GM12892 (cell line): ENCODE results near the gene OR6A2.

Experiments used
- DNase-seq: peaks from one replicate; pipeline ENCODE4 v3.0.0; 2011; ENCODE audit not compliant: insufficient read length
- FAIRE-seq: peaks from 2 replicates; lab custom pipeline; 2011; peaks lifted over from hg19 to GRCh38; lab: Jason Lieb, UNC
- POLR2A ChIP-seq: IDR thresholded peaks from 2 replicates; pipeline ENCODE4 v1.6.1; 2011; ENCODE audit warnings: low read depth, low read length, control low read depth
- POLR2AphosphoS5 ChIP-seq: IDR thresholded peaks from 2 replicates; pipeline ENCODE4 v1.6.1; 2011; ENCODE audit warnings: low read depth, low read length, control low read depth
- TAF1 ChIP-seq: IDR thresholded peaks from 2 replicates; pipeline ENCODE4 v1.6.1; 2011; ENCODE audit warnings: low read depth, mild to moderate bottlenecking, control low read depth, low read length, borderline replicate concordance

OR6A2 gene

DNA sequence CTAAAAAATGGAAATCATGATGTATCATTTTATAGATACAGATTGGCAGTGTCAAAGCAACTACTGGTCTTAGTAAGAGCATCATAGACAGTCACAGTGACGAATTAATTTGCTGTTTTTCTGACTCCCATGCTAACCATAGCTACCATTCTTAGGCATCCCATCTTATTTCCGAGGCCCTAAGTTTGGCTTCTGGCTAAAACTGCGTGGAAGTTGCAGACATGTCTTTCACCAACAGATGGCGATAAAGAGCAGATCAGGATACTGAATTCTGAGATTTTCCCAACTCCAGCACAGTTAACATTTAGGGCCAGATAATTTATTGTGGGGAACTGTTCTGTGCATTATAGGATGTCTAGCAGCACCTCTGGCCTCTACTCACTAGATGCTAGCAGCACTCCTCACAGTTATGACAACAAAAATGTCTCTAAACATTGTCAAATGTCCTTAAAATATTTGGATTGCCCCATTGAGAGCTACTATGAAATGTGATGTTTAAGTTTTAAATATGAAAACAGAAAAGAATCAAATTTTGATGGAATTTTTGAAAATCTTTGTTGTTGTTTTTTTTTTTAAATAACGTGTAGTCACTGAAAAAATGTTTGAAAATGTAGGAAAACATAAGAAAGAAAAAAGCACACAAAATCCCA, 44.1 kb downstream of the OR6A2 start:
- FAIRE-seq (peak; percentile 94), DNase-seq (no peak)
- TF ChIP-seq POLR2AphosphoS5 (no peak), POLR2A (no peak), TAF1 (no peak)

DNA sequence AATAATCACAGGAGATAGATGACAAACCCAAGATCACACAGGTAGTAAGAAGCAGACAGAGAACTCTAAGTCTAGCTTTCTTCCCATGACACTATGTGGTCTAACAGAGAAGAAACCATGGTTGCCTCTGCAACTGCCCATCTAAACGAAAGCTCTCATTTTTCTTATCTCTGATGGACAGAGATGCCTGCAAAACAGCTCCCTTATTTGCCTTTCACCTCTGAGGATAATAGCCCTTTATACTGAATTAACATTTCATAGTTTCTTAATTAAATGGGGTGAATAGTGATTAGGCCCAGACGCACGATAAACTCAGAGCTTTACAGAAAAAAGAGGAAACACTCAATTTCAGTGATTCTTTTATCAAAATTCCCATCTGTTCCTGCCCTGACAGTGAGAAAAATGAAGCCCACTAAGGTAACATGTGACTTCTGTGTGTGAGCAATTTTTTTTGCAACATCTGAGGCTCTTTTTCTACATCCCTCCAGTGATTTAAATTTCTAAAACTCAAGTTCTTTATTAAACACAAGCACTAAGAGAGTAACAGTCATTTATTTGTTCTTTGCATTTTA, 52.3 kb downstream of the OR6A2 start:
- no peak for FAIRE-seq
- TF ChIP-seq POLR2A (no peak), TAF1 (no peak), POLR2AphosphoS5 (no peak)
- DNase-seq: no peak

DNA sequence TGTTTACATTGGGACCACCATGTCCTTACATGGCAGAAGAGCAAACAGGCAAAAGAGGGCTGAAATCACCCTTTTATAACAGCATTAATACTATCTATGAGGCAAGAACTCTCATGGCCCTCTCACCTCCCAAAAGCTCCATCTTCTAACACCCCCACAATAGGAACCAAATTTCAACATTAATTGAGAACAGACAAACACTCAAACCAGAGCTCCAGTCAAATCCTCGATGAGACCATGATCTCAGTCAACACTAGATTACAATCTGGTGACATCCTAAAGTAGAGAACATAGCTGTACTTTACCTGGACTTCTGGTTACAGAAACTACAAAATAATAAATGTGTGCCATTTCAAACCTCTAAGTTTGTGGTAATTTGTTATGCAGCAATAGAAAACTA, 52.9 kb downstream of the OR6A2 start:
- DNase-seq (no peak), FAIRE-seq (no peak)
- TF ChIP-seq TAF1 (no peak), POLR2A (no peak), POLR2AphosphoS5 (no peak)

DNA sequence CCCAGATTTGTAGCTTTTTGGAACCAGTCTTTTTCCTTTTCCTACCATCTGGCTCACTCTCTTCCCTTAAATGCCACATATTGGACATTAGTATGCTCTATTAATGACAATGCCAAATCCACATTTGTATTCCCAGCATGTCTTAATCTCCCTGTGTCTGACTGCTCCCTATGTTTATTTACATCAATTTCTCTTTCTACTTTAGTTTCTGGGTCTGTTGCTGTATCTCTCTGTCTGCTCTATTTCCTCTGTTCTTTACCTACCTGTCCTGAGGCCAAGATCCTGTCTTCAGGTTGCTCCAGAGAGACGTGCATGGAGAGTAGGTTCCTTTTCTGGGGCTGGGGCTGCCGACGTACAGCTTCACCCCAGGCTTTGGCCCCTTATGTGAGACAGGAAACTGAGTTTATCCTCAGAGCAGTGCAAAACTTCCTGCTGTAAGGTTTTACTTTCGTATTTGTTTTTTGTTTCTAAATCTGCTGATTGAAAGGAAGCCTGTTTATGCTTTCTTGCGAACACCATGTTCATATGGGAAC, 53.3 kb downstream of the OR6A2 start:
- FAIRE-seq (peak; percentile 100), DNase-seq (peak; percentile 19)
- peak; percentile 93 for TF ChIP-seq POLR2A
- peak; percentile 76; the same call in 1 of the 2 replicates for TF ChIP-seq TAF1
- peak; percentile 86 for TF ChIP-seq POLR2AphosphoS5

DNA sequence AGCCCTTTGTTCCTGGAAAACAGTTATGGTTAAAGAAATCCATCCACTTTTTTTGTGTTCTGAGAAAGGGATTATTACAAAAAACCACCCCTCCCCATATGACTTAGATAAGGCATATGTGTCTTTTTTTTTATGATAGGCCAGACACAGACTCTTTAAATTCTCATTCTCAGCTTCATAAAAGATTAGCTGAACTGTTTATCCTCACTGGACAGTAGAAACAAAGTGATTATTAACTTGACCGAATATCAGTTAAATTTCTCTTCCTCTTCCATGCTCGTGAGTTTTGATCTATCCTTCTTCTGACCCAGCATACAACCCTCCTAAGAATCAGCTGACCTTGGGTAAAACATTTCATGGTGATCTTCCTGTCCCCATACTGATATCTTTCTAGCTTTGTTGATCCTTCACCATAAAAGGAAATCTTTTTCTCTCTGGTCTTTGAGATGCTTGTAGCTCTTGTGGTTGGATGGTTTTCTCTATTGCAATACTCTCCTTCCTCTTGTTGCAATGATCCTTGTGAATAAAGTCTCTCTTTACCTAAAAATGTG, 53.9 kb downstream of the OR6A2 start:
- DNase-seq (no peak), FAIRE-seq (no peak)
- 0 out of 2 replicates have a peak, but pooled peaks have one; percentile 54 for TF ChIP-seq TAF1
- TF ChIP-seq POLR2AphosphoS5: no peak
- 0 out of 2 replicates have a peak, but pooled peaks have one; percentile 15 for TF ChIP-seq POLR2A

DNA sequence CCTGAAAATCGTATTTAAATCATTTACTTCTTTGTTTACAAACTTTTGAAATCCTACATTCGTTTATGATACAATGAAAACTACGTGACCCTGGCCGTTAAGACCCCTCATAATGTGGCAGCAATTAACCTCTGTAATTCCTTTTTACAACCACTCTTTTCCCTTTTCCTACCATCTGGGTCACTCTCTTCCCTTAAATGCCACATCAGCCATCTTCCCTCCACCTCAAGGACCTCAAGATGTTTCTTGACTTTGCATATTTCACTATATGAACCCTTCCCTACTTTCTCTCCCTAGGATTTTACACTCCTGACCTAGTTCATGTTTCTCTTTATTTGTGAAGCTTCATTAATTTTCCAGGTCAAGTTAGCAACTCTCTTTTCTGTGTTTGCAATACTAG, 54.5 kb downstream of the OR6A2 start:
- FAIRE-seq: no peak
- no peak for TF ChIP-seq TAF1
- no peak; the same call in 1 of the 2 replicates for TF ChIP-seq POLR2AphosphoS5
- no peak for TF ChIP-seq POLR2A
- DNase-seq: no peak

DNA sequence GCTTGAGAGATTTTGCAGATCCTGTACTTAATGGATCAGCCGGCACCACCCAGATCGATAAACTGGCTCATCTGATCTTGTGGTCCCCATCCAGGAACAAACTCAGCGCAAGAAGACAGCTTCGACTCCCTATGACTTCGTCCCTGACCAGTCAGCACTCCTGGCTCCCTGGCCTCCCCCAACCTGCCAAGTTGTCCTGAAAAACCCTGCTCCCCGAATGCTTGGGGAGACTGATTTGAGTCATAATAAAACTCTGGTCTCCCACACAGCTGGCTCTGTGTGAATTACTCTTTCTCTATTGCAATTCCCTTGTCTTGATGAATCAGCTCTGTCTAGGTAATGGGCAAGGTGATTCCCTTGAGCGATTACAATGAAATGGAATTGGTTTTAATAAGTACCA, 57.2 kb downstream of the OR6A2 start:
- peak; percentile 89 for FAIRE-seq
- TF ChIP-seq POLR2A (no peak), POLR2AphosphoS5 (no peak), TAF1 (no peak)
- DNase-seq: no peak
